ENCODE measurements around the gene JAG1. TPM values are rescaled to one million over a fixed set of nuclear protein-coding genes. Genes with fewer than 3 reads are reported as not detected.
"Not testable (repeated sequence)": the region's sequence is repeated elsewhere in the genome, so short reads cannot be mapped to it uniquely, and the experiment has no call there.

JAG1 gene
- total and polyA plus RNA-seq, 2 donors from 2014 or later: 18.0 to 132 TPM

GRCh38 chr20:10618611-10619245 is 55.1 kb downstream of the JAG1 start:
- intact Hi-C loops (cut with DNase I): no loop called here
- no peaks in the 10 kb centered on the region for H3K27me3 ChIP-seq (ENCODE audit: control insufficient read depth, insufficient read depth, low read length)
- H3K9ac ChIP-seq (ENCODE audit: low read length in 3 of 3): no peak overlapping the region
- no peak for TF ChIP-seq CTCF (IDR thresholded peaks at IDR 0.05; ENCODE audit: borderline replicate concordance, extremely low read depth, insufficient read depth)
- H3K4me3 ChIP-seq (ENCODE audit: low read length in 3 of 3): no peak overlapping the region
- no peak for FAIRE-seq
- H3K4me1 ChIP-seq (ENCODE audit: control insufficient read depth in 2 of 3, insufficient read depth in 2 of 3, low read depth in 1 of 3, low read length in 3 of 3): no peaks in the 10 kb centered on the region
- H3K9me3 ChIP-seq (ENCODE audit: control insufficient read depth in 2 of 3, insufficient read depth in 1 of 3, low read length in 3 of 3): no peaks in the 10 kb centered on the region
- peaks cover 0 to 2% (median 0%) of the 10 kb centered on the region in 3 donors for H3K36me3 ChIP-seq (ENCODE audit: control insufficient read depth in 2 of 3, insufficient read depth in 3 of 3, low read length in 3 of 3)
- DNase-seq: no peak
- no peak overlapping the region for H3K27ac ChIP-seq (ENCODE audit: low read depth in 2 of 2, low read length in 2 of 2)

GRCh38 chr20:10617549-10618133 is 56.2 kb downstream of the JAG1 start:
- H3K27me3 ChIP-seq (ENCODE audit: control insufficient read depth, insufficient read depth, low read length); FAIRE-seq; intact Hi-C loops (cut with DNase I); H3K36me3 ChIP-seq (ENCODE audit: control insufficient read depth in 2 of 3, insufficient read depth in 3 of 3, low read length in 3 of 3); H3K4me3 ChIP-seq (ENCODE audit: low read length in 3 of 3); H3K9ac ChIP-seq (ENCODE audit: low read length in 3 of 3); H3K9me3 ChIP-seq (ENCODE audit: control insufficient read depth in 2 of 3, insufficient read depth in 1 of 3, low read length in 3 of 3); H3K27ac ChIP-seq (ENCODE audit: low read depth in 2 of 2, low read length in 2 of 2); DNase-seq; H3K4me1 ChIP-seq (ENCODE audit: control insufficient read depth in 2 of 3, insufficient read depth in 2 of 3, low read depth in 1 of 3, low read length in 3 of 3): not testable (repeated sequence)

GRCh38 chr20:10616212-10616611 is 57.6 kb downstream of the JAG1 start:
- TF ChIP-seq CTCF (IDR thresholded peaks at IDR 0.05; ENCODE audit: borderline replicate concordance, extremely low read depth, insufficient read depth): no peak
- Histone ChIP-seq H3K9me3 (ENCODE audit: control insufficient read depth in 2 of 3, insufficient read depth in 1 of 3, low read length in 3 of 3) (no peaks in the 10 kb centered on the region), H3K4me1 (ENCODE audit: control insufficient read depth in 2 of 3, insufficient read depth in 2 of 3, low read depth in 1 of 3, low read length in 3 of 3) (no peaks in the 10 kb centered on the region), H3K27ac (ENCODE audit: low read depth in 2 of 2, low read length in 2 of 2) (no peak overlapping the region), H3K36me3 (ENCODE audit: control insufficient read depth in 2 of 3, insufficient read depth in 3 of 3, low read length in 3 of 3) (peaks cover 0 to 2% (median 0%) of the 10 kb centered on the region in 3 donors), H3K9ac (ENCODE audit: low read length in 3 of 3) (no peak overlapping the region), H3K27me3 (ENCODE audit: control insufficient read depth, insufficient read depth, low read length) (no peaks in the 10 kb centered on the region), H3K4me3 (ENCODE audit: low read length in 3 of 3) (no peak overlapping the region)
- no peak for DNase-seq
- intact Hi-C loops (cut with DNase I): no loop called here
- no peak for FAIRE-seq

GRCh38 chr20:10613911-10614310 is 59.9 kb downstream of the JAG1 start:
- no peaks in the 10 kb centered on the region for H3K4me1 ChIP-seq (ENCODE audit: control insufficient read depth in 2 of 3, insufficient read depth in 2 of 3, low read depth in 1 of 3, low read length in 3 of 3)
- DNase-seq: no peak
- H3K4me3 ChIP-seq (ENCODE audit: low read length in 3 of 3): no peak overlapping the region
- H3K9me3 ChIP-seq (ENCODE audit: control insufficient read depth in 2 of 3, insufficient read depth in 1 of 3, low read length in 3 of 3): no peaks in the 10 kb centered on the region
- H3K36me3 ChIP-seq (ENCODE audit: control insufficient read depth in 2 of 3, insufficient read depth in 3 of 3, low read length in 3 of 3): peaks cover 0 to 2% (median 0%) of the 10 kb centered on the region in 3 donors
- no peak overlapping the region for H3K27ac ChIP-seq (ENCODE audit: low read depth in 2 of 2, low read length in 2 of 2)
- no peak overlapping the region for H3K9ac ChIP-seq (ENCODE audit: low read length in 3 of 3)
- TF ChIP-seq CTCF (IDR thresholded peaks at IDR 0.05; ENCODE audit: borderline replicate concordance, extremely low read depth, insufficient read depth): no peak
- no peak for FAIRE-seq
- intact Hi-C loops (cut with DNase I): no loop called here
- no peaks in the 10 kb centered on the region for H3K27me3 ChIP-seq (ENCODE audit: control insufficient read depth, insufficient read depth, low read length)

GRCh38 chr20:10613426-10613825 is 60.4 kb downstream of the JAG1 start:
- H3K27me3 ChIP-seq (ENCODE audit: control insufficient read depth, insufficient read depth, low read length); H3K4me1 ChIP-seq (ENCODE audit: control insufficient read depth in 2 of 3, insufficient read depth in 2 of 3, low read depth in 1 of 3, low read length in 3 of 3); intact Hi-C loops (cut with DNase I): not testable (repeated sequence)

More at GRCh38 chr20:10613426-10613825, 60.4 kb downstream of the JAG1 start:
- not testable (repeated sequence) for FAIRE-seq; H3K4me3 ChIP-seq (ENCODE audit: low read length in 3 of 3); DNase-seq; H3K27ac ChIP-seq (ENCODE audit: low read depth in 2 of 2, low read length in 2 of 2); H3K9ac ChIP-seq (ENCODE audit: low read length in 3 of 3); H3K36me3 ChIP-seq (ENCODE audit: control insufficient read depth in 2 of 3, insufficient read depth in 3 of 3, low read length in 3 of 3); H3K9me3 ChIP-seq (ENCODE audit: control insufficient read depth in 2 of 3, insufficient read depth in 1 of 3, low read length in 3 of 3)
